GM21786 (cell line): ENCODE measurements around the gene APBB3.

Source experiments
- ATAC-seq: cut with Tn5 transposase; IDR thresholded peaks from one replicate; pipeline ENCODE4 v1.9.1; 2021; ENCODE audit not compliant: unreplicated experiment

APBB3 gene

GRCh38 chr5:140555747-140556312, 8.6 kb downstream of the APBB3 start:
- ATAC-seq = no peak

GRCh38 chr5:140554454-140554853, 9.9 kb downstream of the APBB3 start:
- no peak for ATAC-seq

GRCh38 chr5:140553657-140554056, 10.7 kb downstream of the APBB3 start:
- no peak for ATAC-seq

GRCh38 chr5:140551872-140552271, 12.5 kb downstream of the APBB3 start:
- no peak for ATAC-seq

- ATAC-seq = no peak
These were observed 14.0 kb downstream of the APBB3 start for GRCh38 chr5:140550147-140551079.

- ATAC-seq = no peak
These were observed 14.9 kb downstream of the APBB3 start for GRCh38 chr5:140549237-140550144.

GRCh38 chr5:140548791-140549190, 15.6 kb downstream of the APBB3 start:
- ATAC-seq = no peak

GRCh38 chr5:140548300-140548688, 16.1 kb downstream of the APBB3 start:
- no peak for ATAC-seq

- ATAC-seq = peak; percentile 96
These were observed 16.7 kb downstream of the APBB3 start, which contains the start of gene EIF4EBP3 for GRCh38 chr5:140547508-140548299. Gene EIF4EBP3, plus strand, starts transcription at chr5:140547662. Its CDS starts 76 bp downstream, at chr5:140547738.

GRCh38 chr5:140546851-140547507, 17.4 kb downstream of the APBB3 start:
- no peak for ATAC-seq

GRCh38 chr5:140545606-140546005, 18.8 kb downstream of the APBB3 start:
- ATAC-seq = no peak

GRCh38 chr5:140544986-140545385, 19.4 kb downstream of the APBB3 start:
- ATAC-seq = no peak

GRCh38 chr5:140542972-140543371, 21.4 kb downstream of the APBB3 start:
- no peak for ATAC-seq

GRCh38 chr5:140540227-140540626, 24.2 kb downstream of the APBB3 start:
- no peak for ATAC-seq

GRCh38 chr5:140524003-140524402, 40.4 kb downstream of the APBB3 start:
- ATAC-seq = no peak

GRCh38 chr5:140513124-140513523, 51.3 kb downstream of the APBB3 start:
- no peak for ATAC-seq

GRCh38 chr5:140509898-140510297, 54.5 kb downstream of the APBB3 start:
- ATAC-seq = no peak
